K562 (cell line): ENCODE data around the gene CHRNG.

Source experiments
- SPI1 ChIP-seq: IDR thresholded peaks from 2 replicates; pipeline ENCODE4 v1.6.1; 2011; ENCODE audit warnings: low read depth, low read length, control low read depth, borderline replicate concordance
- TRIM24 ChIP-seq, 2 experiments: fragments of 450-650 bp; IDR thresholded peaks; 2 replicates each; pipeline ENCODE4 v1.6.1; 2016

- TF ChIP-seq TRIM24 (IDR thresholded peaks at IDR 0.05) (no peak), SPI1 (no peak)
Measured at GRCh38 chr2:232542715-232543467, 3.4 kb downstream of the CHRNG start.
